ENCODE data around the gene ATG16L2. TPM values are rescaled to one million over a fixed set of nuclear protein-coding genes. Genes with fewer than 3 reads are reported as not detected.
A peak's percentile ranks its signal among the peaks of the same experiment; 100 is the strongest.
"Not testable (repeated sequence)": the region's sequence is repeated elsewhere in the genome, so short reads cannot be mapped to it uniquely, and the experiment has no call there.

ATG16L2 gene
- total RNA-seq, 1 donor, result 12.4 TPM

GRCh38 chr11:72784662-72785061 lies 29.5 kb upstream of the ATG16L2 start:
- H3K4me3 ChIP-seq (ENCODE audit: low read depth, low read length), result no peak overlapping the region
- DNase-seq (ENCODE audit: low read depth), result no peak
- no peak for TF ChIP-seq CTCF (IDR thresholded peaks at IDR 0.05; ENCODE audit: insufficient read depth, low read length)

GRCh38 chr11:72786305-72787215 lies 27.7 kb upstream of the ATG16L2 start:
- no peak overlapping the region for H3K4me3 ChIP-seq (ENCODE audit: low read depth, low read length)
- DNase-seq (ENCODE audit: low read depth), result no peak
- TF ChIP-seq CTCF (IDR thresholded peaks at IDR 0.05; ENCODE audit: insufficient read depth, low read length), result no peak

GRCh38 chr11:72787216-72788104 lies 26.8 kb upstream of the ATG16L2 start:
- no peak overlapping the region for H3K4me3 ChIP-seq (ENCODE audit: low read depth, low read length)
- DNase-seq (ENCODE audit: low read depth), result no peak
- TF ChIP-seq CTCF (IDR thresholded peaks at IDR 0.05; ENCODE audit: insufficient read depth, low read length), result peak; percentile 9

- no peak for DNase-seq (ENCODE audit: low read depth)
- H3K4me3 ChIP-seq (ENCODE audit: low read depth, low read length), result no peak overlapping the region
- TF ChIP-seq CTCF (IDR thresholded peaks at IDR 0.05; ENCODE audit: insufficient read depth, low read length), result no peak
Measured at GRCh38 chr11:72788241-72788640, 26.0 kb upstream of the ATG16L2 start.

- DNase-seq (ENCODE audit: low read depth), result peak; percentile 61
- H3K4me3 ChIP-seq (ENCODE audit: low read depth, low read length), result no peak overlapping the region
- TF ChIP-seq CTCF (IDR thresholded peaks at IDR 0.05; ENCODE audit: insufficient read depth, low read length), result no peak
Measured at GRCh38 chr11:72789493-72790131, 24.6 kb upstream of the ATG16L2 start.

GRCh38 chr11:72791228-72791627 lies 23.0 kb upstream of the ATG16L2 start:
- not testable (repeated sequence) for DNase-seq (ENCODE audit: low read depth); H3K4me3 ChIP-seq (ENCODE audit: low read depth, low read length)
